Stimulated activated CD8-positive, alpha-beta memory T cell treated with anti-CD3 and anti-CD28 coated beads, Interleukin-12 subunit alpha, Interleukin-12 subunit beta, amount 100 ng/mL, for 4 hours (primary cell): ENCODE measurements around the gene HNRNPA0.

Experiments
- DNase-seq: peaks from one replicate; pipeline ENCODE4 v3.0.0-alpha.2; 2020; ENCODE audit warnings: low read depth

Gene HNRNPA0

GRCh38 chr5:137754961-137755762, 999 bp upstream of the HNRNPA0 start:
- DNase-seq: no peak

- DNase-seq: no peak
Measured at GRCh38 chr5:137753691-137754187, 424 bp downstream of the HNRNPA0 start.

- DNase-seq: no peak
Measured at GRCh38 chr5:137752905-137753690, 1.1 kb downstream of the HNRNPA0 start.

- no peak for DNase-seq
Measured at GRCh38 chr5:137751869-137752491, 2.2 kb downstream of the HNRNPA0 start.

- DNase-seq: no peak
Measured at GRCh38 chr5:137750436-137750835, 3.7 kb downstream of the HNRNPA0 start.

- no peak for DNase-seq
Measured at GRCh38 chr5:137747848-137748247, 6.3 kb downstream of the HNRNPA0 start.

- no peak for DNase-seq
Measured at GRCh38 chr5:137743031-137743640, 11.0 kb downstream of the HNRNPA0 start.

GRCh38 chr5:137741718-137742117, 12.4 kb downstream of the HNRNPA0 start:
- DNase-seq: no peak

- no peak for DNase-seq
Measured at GRCh38 chr5:137739737-137740136, 14.4 kb downstream of the HNRNPA0 start.

- no peak for DNase-seq
Measured at GRCh38 chr5:137738947-137739346, 15.2 kb downstream of the HNRNPA0 start.

GRCh38 chr5:137737349-137738131, 16.6 kb downstream of the HNRNPA0 start:
- no peak for DNase-seq

- DNase-seq: no peak
Measured at GRCh38 chr5:137736496-137736895, 17.7 kb downstream of the HNRNPA0 start.

GRCh38 chr5:137735555-137736284, 18.4 kb downstream of the HNRNPA0 start, which contains the start of gene KLHL3:
KLHL3 (minus strand) TSS chr5:137736089; CDS start chr5:137735646, 443 bp downstream.
- DNase-seq: no peak

GRCh38 chr5:137734962-137735554, 19.1 kb downstream of the HNRNPA0 start:
- no peak for DNase-seq

GRCh38 chr5:137734331-137734730, 19.8 kb downstream of the HNRNPA0 start:
- no peak for DNase-seq

- DNase-seq: no peak
Measured at GRCh38 chr5:137733922-137734321, 20.2 kb downstream of the HNRNPA0 start.

- DNase-seq: no peak
Measured at GRCh38 chr5:137733006-137733405, 21.2 kb downstream of the HNRNPA0 start.

- DNase-seq: no peak
Measured at GRCh38 chr5:137731176-137731575, 23.0 kb downstream of the HNRNPA0 start.

GRCh38 chr5:137730336-137730735, 23.8 kb downstream of the HNRNPA0 start:
- DNase-seq: no peak

GRCh38 chr5:137728048-137728447, 26.1 kb downstream of the HNRNPA0 start:
- no peak for DNase-seq
